HG02885 (cell line): ENCODE measurements around the gene HAGHL.
"Not testable (repeated sequence)": the region's sequence is repeated elsewhere in the genome, so short reads cannot be mapped to it uniquely, and the experiment has no call there.

Experiments used
- ATAC-seq: cut with Tn5 transposase; IDR thresholded peaks from one replicate; pipeline ENCODE4 v1.9.1; 2021; ENCODE audit warnings: mild to moderate bottlenecking; ENCODE audit not compliant: unreplicated experiment, poor library complexity

Gene HAGHL

GRCh38 chr16:705431-706188, 21.3 kb upstream of the HAGHL start, which contains the start of gene FBXL16:
FBXL16 (minus strand) TSS chr16:705801; CDS start chr16:697405, 8,396 bp downstream.
- ATAC-seq = no peak

DNA sequence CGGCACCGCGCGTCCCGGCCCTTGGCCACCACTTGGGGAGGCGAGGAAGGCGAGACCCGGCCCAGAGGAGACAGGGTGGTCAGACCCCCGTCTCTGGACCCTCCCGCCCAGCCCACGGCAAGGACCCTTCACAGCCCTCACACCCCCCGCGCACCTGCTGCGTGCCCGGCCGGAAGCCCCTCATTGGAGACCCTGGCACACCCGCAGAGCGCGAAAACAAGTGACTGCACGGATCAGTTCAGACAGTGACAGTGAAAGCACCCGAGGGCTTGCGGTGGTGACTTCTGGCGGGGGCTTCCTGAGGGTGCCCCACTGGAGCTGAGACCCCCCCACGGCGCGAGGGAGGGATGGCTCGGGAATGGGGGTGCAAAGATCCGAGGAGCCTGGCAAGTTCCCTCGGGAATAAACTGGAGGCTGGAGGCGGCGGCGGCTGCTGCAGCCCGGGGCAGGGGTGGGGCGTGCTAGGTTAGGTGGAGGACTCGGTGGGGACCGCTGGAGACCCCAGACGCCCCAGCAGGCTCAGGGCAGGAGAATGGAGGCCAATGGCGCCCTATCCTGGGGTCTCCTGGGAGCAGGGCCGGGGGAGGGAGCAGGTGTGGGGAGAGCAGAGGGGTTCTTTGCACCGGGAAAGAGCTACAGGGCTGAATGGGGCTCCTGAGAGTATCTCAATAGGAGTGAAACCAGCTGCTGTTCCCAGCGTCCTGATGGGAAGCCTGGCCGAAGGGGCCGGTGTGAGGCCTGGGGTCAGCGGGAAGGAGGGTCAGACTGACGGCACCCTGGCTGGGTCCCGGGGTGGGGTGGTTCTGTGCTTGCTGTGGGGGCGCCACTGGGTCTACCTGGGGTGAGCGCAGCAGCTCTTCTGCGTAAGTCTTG, 20.5 kb upstream of the HAGHL start:
- no peak for ATAC-seq

GRCh38 chr16:707062-707538, 19.8 kb upstream of the HAGHL start:
- ATAC-seq = no peak

GRCh38 chr16:708019-708418, 18.9 kb upstream of the HAGHL start:
- ATAC-seq = no peak

GRCh38 chr16:708959-709358, 17.9 kb upstream of the HAGHL start:
- no peak for ATAC-seq

DNA sequence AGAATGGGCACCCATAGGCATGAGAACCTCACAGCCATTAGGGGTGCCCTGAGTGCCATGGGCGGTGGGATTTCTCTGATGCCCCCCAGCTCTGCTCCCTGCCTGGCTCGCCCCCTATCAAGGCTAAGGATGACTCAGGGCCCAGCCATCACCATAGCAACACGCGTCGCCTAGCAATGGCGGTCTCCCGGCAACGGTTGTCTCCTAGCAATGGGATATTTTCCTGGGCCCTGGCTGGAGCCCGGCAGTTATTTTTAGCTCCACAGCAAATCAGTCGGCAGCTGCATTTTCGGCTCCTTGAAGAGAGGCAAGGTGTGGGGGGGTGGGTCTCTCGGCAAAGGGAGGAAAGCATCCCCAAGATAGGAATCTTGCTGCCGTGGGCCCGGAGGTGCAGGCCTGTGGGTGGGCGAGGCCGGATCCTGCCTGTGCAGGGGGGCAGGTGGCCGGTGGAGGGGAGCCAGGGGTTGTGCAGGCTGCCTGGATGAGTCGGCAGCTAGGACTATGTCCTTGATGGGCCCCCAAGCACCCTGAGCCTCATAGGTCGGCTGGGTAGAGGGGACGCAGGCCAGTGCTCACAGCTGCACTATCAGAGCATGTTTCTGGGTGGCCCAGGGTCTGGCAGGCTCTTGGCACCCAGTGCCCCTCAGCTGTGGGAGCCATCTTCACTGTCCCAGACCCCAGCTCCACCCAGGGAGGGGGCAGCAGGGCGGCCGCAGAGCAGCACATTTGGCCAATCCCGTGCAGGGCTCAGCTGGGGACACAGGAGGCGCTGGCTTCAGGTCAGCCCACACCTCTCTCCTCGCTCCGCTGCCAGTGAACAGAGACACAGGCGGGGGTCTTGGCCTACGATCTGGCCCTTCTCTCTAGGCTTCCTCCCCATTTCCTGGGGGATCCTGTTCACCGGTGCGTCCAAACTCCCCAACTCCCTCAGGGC, 17.1 kb upstream of the HAGHL start:
- no peak for ATAC-seq

DNA sequence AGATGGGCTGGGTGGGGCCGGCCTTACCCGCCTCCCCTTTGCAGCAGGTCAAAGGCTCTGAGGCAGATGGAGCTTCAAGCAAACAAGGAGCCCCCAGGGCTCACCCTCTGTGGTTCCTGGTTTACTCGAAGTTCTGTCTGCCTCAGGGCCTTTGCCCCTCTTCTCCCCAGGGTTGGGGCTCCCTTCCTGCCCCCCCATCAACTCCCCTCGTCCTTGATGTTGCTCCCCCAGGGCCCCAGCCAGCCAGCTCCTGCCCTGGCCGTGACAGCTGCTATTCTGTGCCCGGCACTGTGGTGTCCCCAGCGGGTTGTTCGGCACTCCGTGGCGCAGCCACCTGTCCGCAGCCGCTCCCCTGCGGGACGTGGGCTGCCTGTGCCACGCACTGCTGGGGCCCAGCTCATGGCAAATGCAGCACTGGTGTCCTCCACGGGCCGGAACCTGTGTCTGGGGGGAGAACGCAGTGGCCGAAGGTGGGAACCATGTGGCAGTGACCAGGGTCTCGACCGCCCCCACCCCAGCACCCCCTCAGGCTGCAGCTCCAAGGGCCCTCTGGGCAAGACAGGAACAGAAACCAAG, 16.3 kb upstream of the HAGHL start:
- no peak for ATAC-seq

GRCh38 chr16:711084-711483, 15.8 kb upstream of the HAGHL start:
- ATAC-seq = no peak

DNA sequence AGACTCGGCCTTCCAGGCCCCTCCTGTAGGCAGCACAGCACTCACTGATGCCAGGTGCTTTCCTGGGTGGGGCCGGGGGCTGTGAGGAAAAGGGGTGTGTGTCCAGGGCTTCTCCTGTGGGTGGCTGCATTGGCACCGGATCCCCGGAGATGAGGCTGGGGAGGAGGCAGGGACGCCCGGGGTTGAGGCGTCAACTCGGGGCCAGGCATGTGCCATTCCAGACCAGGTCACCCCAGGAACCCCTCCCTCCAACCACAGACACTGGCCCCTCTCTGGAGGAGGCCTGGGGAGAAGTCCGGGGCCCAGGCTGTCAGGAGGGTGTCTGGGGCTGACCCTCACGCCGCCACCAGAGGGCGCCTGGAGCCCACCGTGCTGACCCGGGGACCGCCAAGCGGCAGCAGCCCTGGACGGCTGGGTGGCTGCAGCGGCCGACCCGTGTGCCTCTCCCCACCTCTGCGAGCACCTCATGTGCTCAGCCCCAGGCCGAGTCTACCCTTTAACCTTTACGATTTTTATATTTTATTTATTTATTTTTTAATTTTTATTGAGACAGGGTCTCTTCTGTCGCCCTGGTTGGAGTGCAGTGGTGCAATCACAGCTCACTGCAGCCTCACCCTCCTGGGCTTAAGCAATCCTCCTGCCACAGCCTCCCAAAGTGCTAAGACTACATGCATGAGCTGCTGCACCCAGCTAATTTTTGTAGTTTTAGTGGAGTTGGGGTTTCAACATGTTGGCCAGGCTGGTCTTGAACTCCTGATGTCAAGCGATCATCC, 15.2 kb upstream of the HAGHL start:
- ATAC-seq = no peak

GRCh38 chr16:712740-713250, 14.1 kb upstream of the HAGHL start:
- ATAC-seq = not testable (repeated sequence)

DNA sequence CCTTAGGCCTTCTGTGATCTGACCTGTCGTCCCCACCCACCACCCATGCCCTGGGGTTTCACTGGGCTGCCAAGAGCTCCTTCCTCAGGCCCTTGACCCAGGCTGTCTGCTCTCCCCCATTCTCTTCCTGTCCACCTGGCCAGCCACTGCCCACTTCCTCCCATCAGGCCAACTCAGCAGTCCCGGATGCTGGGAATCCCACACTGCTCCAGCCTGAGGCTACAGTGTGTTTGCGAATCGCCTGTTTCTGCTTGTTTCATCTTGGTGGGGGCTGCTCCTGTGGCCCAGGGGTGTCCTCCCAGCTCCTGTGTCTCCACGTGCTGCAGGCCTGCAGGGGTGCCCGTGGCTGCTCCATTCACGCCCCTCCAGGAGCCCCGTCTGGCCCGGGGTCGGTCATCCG, 12.8 kb upstream of the HAGHL start:
- no peak for ATAC-seq

DNA sequence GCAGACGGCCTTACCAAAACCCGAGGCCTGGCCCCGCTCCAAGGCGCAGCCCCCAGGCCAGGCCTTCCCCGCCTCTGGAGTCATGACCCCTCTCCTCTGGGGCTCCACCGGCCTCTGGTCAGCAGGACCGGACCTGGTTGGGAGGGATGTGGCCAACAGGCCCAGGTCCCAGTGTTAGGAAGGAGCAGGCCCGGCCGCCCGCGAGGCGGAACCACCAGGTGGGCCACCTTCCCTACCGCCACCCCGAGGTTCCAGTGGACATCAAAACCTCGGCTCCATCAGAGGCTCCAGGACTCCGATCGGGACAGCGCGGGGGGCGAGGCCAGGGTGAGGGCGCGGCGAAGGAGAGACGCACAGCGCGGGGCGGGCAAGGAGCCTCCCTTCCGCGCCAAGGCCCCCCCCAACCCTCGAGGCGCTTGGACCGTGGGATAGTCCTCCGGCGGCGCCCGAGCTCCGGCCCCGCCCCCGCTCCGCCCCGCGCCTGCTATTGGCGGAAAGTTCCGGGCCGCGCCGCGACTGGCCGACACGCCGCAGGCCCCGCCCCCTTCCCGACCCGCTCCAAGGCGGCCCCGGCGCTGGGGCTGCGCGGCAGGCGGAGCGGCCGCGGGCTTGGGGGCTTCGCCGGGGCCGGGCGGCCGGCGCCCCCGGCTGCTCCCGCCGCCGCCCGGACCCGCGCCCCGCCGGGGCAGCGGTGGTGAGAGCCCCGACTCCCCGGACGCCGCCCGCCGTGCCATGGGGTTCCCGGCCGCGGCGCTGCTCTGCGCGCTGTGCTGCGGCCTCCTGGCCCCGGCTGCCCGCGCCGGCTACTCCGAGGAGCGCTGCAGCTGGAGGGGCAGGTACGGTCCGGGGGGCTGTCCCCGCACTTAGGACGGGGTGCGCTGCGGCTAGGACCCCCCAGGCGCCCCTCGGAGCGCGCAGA, 12.1 kb upstream of the HAGHL start, which contains the start of gene METRN:
METRN (plus strand) TSS at position 561 of the 919 bp plus-strand sequence; CDS start at position 733, 172 bp downstream.
- peak; percentile 81 for ATAC-seq

- ATAC-seq = peak; percentile 14
These were observed 11.3 kb upstream of the HAGHL start for GRCh38 chr16:715477-716199.

GRCh38 chr16:716200-716568, 10.7 kb upstream of the HAGHL start:
- ATAC-seq = no peak

- ATAC-seq = no peak
These were observed 10.1 kb upstream of the HAGHL start for GRCh38 chr16:716768-717325.

- no peak for ATAC-seq
These were observed 9.3 kb upstream of the HAGHL start for GRCh38 chr16:717450-718245.
